GM18498 (cell line): ENCODE data around the gene LILRB3.
"Not testable (repeated sequence)": the region's sequence is repeated elsewhere in the genome, so short reads cannot be mapped to it uniquely, and the experiment has no call there.

Experiments
- ATAC-seq: cut with Tn5 transposase; IDR thresholded peaks from one replicate; pipeline ENCODE4 v1.9.1; 2021; ENCODE audit warnings: mild to moderate bottlenecking, moderate library complexity; ENCODE audit not compliant: unreplicated experiment

Gene LILRB3

GRCh38 chr19:54211235-54211634 lies 11.6 kb downstream of the LILRB3 start:
- ATAC-seq: no peak

- no peak for ATAC-seq
These were observed 12.9 kb downstream of the LILRB3 start for GRCh38 chr19:54209811-54210494.

GRCh38 chr19:54209058-54209810 lies 13.6 kb downstream of the LILRB3 start:
- no peak for ATAC-seq

GRCh38 chr19:54208784-54209057 lies 14.1 kb downstream of the LILRB3 start:
- ATAC-seq: no peak

GRCh38 chr19:54207983-54208783 lies 14.6 kb downstream of the LILRB3 start:
- peak; percentile 40 for ATAC-seq

- ATAC-seq: no peak
These were observed 15.2 kb downstream of the LILRB3 start for GRCh38 chr19:54207676-54207982.

GRCh38 chr19:54207193-54207592 lies 15.6 kb downstream of the LILRB3 start:
- ATAC-seq: not testable (repeated sequence)

GRCh38 chr19:54206831-54207177 lies 16.0 kb downstream of the LILRB3 start:
- ATAC-seq: no peak

- ATAC-seq: no peak
These were observed 16.6 kb downstream of the LILRB3 start for GRCh38 chr19:54206030-54206830.

GRCh38 chr19:54204767-54205468 lies 17.9 kb downstream of the LILRB3 start:
- ATAC-seq: no peak

- no peak for ATAC-seq
These were observed 19.6 kb downstream of the LILRB3 start for GRCh38 chr19:54203151-54203611.

GRCh38 chr19:54201980-54202379 lies 20.8 kb downstream of the LILRB3 start:
- no peak for ATAC-seq

GRCh38 chr19:54201172-54201701 lies 21.6 kb downstream of the LILRB3 start:
- no peak for ATAC-seq

GRCh38 chr19:54199401-54199800 lies 23.4 kb downstream of the LILRB3 start:
- ATAC-seq: no peak

- ATAC-seq: no peak
These were observed 25.7 kb downstream of the LILRB3 start for GRCh38 chr19:54197121-54197520.

GRCh38 chr19:54196536-54196935 lies 26.3 kb downstream of the LILRB3 start:
- no peak for ATAC-seq

- not testable (repeated sequence) for ATAC-seq
These were observed 28.3 kb downstream of the LILRB3 start for GRCh38 chr19:54194463-54194862.

- ATAC-seq: no peak
These were observed 29.8 kb downstream of the LILRB3 start for GRCh38 chr19:54193011-54193410.

GRCh38 chr19:54191811-54192453 lies 30.9 kb downstream of the LILRB3 start:
- no peak for ATAC-seq
